Activated CD8-positive, alpha-beta T cell treated with anti-CD3 and anti-CD28 coated beads, Interleukin-2, amount 10 ng/mL, durations not matched to agents 7 days and 5 days (primary cell): ENCODE measurements around the gene PPL. TPM values are rescaled to one million over a fixed set of nuclear protein-coding genes. Genes with fewer than 3 reads are reported as not detected.

Source experiments
- ATAC-seq: fragments of 150-1000 bp; cut with Tn5 transposase; one replicate; pipeline ENCODE4 v1.10.0; 2021; ENCODE audit warnings: moderate library complexity
- CTCF ChIA-PET: fragments of 350-600 bp; sonication (Branson Sonifier 250); formaldehyde crosslinking; loops from one replicate; lab custom pipeline; 2021; ENCODE audit warnings: antibody characterized with exemption; lab: Charles Lee
- POLR2A ChIA-PET: fragments of 350-600 bp; sonication (Branson Sonifier 250); formaldehyde crosslinking; loops from one replicate; lab custom pipeline; 2021; ENCODE audit warnings: antibody characterized with exemption; lab: Charles Lee
- DNase-seq: peaks from one replicate; pipeline ENCODE4 v3.0.0-alpha.2; 2020
- H3K27ac Mint-ChIP-seq: one replicate; pipeline ENCODE4 v1.8.0; 2021; ENCODE audit warnings: mild to moderate bottlenecking, mixed read lengths
- H3K27me3 Mint-ChIP-seq: one replicate; pipeline ENCODE4 v1.8.0; 2021; ENCODE audit warnings: low read depth, mixed read lengths
- H3K36me3 Mint-ChIP-seq: one replicate; pipeline ENCODE4 v1.8.0; 2021; ENCODE audit warnings: low read depth, mixed read lengths
- H3K4me1 Mint-ChIP-seq: one replicate; pipeline ENCODE4 v1.8.0; 2021; ENCODE audit warnings: low read depth, mixed read lengths
- H3K4me3 Mint-ChIP-seq: one replicate; pipeline ENCODE4 v1.8.0; 2021; ENCODE audit warnings: mild to moderate bottlenecking, mixed read lengths
- H3K9me3 Mint-ChIP-seq: one replicate; pipeline ENCODE4 v1.8.0; 2022; ENCODE audit warnings: mixed read lengths; ENCODE audit not compliant: insufficient read depth
- total RNA-seq, 2 experiments: library from RNA; stranded (reverse); gene quantifications; one replicate each; pipeline ENCODE4 v1.2.3, GENCODE V29; 2021

The PPL gene
- total RNA-seq, 2 experiments from 2014 or later = not detected

DNA sequence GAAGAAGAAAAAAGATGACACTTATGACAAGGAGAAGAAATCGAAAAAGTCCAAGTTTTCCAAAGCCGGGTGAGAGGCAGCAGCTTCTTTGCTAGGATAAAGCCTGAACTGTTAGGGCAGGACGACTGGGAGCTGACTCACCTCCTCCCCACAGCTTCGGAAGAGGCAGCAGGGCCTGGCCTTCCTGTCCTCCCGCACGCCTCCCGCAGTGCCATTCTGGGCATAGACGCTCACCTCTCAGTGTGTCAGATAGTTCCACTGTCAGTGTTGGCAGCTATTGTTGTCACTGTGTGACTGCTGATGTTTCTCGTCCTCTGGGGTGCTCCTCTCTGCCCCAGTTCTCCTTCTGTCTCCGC lies 77.1 kb downstream of the PPL start:
- Mint-ChIP-seq H3K27me3 (no peaks in the 10 kb centered on the region), H3K4me3 (no peak overlapping the region), H3K36me3 (peaks cover 59% of the 10 kb centered on the region), H3K4me1 (peaks cover 6% of the 10 kb centered on the region), H3K27ac (no peak overlapping the region), H3K9me3 (no peaks in the 10 kb centered on the region)
- no peak for DNase-seq
- no peak for ATAC-seq
- ChIA-PET POLR2A (no interaction called here), CTCF (no interaction called here)

DNA sequence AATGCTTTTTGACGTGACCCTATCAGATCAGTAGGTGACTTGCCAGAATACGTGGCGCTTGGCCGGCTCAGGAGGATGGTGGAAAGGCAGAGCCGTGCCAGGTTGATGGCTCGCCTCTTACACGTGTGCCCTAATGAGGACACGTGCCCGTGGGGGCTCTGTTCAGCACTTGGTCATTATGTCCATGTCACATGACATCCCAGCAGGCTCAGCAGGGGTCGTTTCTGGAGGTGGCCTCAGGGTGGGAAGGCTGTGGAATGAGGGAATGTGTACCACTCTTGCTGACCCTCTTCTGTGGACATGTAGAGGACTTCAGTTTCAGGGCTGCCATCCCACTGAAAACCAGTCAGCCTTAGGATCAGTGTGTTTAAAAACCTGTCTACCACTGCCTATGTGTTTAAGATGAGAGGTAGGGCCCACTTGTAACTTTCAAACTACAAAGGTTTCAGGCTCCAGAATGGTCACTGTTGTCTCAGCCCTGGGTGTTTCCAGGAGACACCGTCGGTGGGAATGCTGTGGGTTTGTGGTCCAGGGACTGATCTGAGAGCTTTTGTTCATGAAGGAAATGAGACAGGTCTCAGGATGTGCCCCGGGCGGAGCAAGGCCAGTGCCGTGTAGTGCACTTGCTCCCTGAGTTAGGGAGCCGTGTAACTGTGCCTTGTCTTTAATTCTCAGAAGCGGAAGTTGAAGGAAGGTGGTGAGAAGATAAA lies 77.6 kb downstream of the PPL start:
- Mint-ChIP-seq H3K4me1 (peaks cover 6% of the 10 kb centered on the region), H3K36me3 (peaks cover 62% of the 10 kb centered on the region), H3K4me3 (no peak overlapping the region), H3K27me3 (no peaks in the 10 kb centered on the region), H3K9me3 (no peaks in the 10 kb centered on the region), H3K27ac (no peak overlapping the region)
- ChIA-PET POLR2A (interaction anchor here (1.2 kb wide), 1 partner anchor 12 kb away, joined by 4 read pairs; the partner anchor contains the start of genes GLYR1 and UBN1), CTCF (no interaction called here)
- DNase-seq (no peak), ATAC-seq (no peak)

DNA sequence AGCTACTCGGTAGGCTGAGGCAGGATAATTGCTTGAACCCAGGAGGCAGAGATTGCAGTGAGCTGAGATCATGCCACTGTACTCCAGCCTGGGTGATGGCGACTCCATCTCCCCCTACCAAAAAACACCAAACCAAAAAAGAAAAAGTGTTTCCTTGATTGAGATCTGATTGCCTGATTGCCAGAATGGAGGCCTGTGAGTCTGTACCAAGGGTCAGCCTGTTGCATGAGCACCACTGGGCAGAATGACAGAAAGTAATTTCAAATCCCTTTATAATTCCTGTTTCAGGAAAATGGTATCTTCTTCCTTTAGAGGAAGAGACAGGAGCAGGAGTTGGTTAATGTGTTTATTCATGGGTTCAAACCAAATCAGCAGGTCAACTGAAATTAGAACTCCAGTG lies 81.1 kb downstream of the PPL start:
- H3K27ac Mint-ChIP-seq = no peak overlapping the region
- H3K4me3 Mint-ChIP-seq = no peak overlapping the region

DNA sequence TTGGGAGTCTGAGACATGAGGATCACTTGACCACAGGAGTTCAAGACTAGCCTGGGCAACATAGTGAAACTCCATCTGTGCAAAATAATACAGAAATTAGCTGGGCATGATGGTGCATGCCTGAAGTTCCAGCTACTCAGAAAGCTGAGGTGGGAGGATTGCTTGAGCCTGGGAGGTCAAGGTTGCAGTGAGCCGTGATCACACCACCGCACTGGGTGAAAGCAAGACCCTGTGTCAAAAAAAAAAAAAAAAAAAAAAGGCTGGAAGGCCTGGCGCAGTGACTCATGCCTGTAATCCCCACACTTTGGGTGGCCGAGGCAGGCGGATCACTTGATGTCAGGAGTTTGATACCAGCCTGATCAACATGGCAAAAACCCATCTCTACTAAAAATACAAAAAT lies 81.6 kb downstream of the PPL start:
- DNase-seq (no peak), ATAC-seq (no peak)
- ChIA-PET CTCF (no interaction called here), POLR2A (no interaction called here)
- H3K9me3 Mint-ChIP-seq = no peaks in the 10 kb centered on the region
- H3K27me3 Mint-ChIP-seq = no peaks in the 10 kb centered on the region
- H3K36me3 Mint-ChIP-seq = peaks cover 52% of the 10 kb centered on the region
- H3K27ac Mint-ChIP-seq = no peak overlapping the region
- H3K4me1 Mint-ChIP-seq = peaks cover 12% of the 10 kb centered on the region
- no peak overlapping the region for H3K4me3 Mint-ChIP-seq

More for the DNA sequence above, 81.1 kb downstream of the PPL start:
- Mint-ChIP-seq H3K36me3 (peaks cover 56% of the 10 kb centered on the region), H3K9me3 (no peaks in the 10 kb centered on the region), H3K4me1 (peaks cover 9% of the 10 kb centered on the region), H3K27me3 (no peaks in the 10 kb centered on the region)
- POLR2A ChIA-PET = interaction anchor here (1.2 kb wide), 1 partner anchor 9 kb away, joined by 3 read pairs; no protein-coding TSS in a partner anchor
- DNase-seq (no peak), ATAC-seq (no peak)
- CTCF ChIA-PET = no interaction called here

DNA sequence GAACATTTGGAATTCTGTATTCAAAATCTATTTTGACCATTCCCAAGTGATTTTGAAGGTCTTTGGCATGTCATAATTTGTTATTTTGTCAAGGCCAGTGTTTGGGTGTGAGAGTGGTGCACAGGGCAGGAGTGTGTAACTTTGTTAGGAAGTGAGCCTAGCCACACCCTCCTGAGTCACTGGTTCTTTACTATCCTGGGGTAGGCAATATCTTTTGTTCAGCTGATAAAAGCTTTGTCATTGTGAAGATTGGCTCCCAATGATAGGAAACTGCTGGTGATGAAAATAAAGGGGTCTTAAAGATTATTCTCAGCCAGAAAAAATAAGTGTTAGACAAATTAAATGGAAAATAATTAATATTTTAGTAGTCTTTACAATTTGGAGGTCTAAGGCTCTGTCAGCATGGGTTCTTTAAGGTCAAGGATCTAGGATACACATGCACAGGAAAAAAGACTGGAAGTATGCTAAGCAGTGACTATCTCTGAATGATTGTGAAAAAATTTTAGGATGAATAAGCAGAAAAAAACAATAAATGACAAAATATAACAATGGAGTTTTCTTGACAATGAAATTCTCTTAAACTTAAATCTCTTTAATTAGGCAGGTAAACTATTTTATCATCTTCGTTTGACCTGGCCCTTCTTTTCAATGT lies 84.6 kb downstream of the PPL start:
- peaks cover 34% of the 10 kb centered on the region for H3K4me1 Mint-ChIP-seq
- no peak overlapping the region for H3K27ac Mint-ChIP-seq
- POLR2A ChIA-PET = no interaction called here
- H3K9me3 Mint-ChIP-seq = no peaks in the 10 kb centered on the region
- no peak overlapping the region for H3K4me3 Mint-ChIP-seq
- H3K36me3 Mint-ChIP-seq = peaks cover 34% of the 10 kb centered on the region
- no peak for ATAC-seq
- no peak for DNase-seq
- CTCF ChIA-PET = no interaction called here
- H3K27me3 Mint-ChIP-seq = no peaks in the 10 kb centered on the region

DNA sequence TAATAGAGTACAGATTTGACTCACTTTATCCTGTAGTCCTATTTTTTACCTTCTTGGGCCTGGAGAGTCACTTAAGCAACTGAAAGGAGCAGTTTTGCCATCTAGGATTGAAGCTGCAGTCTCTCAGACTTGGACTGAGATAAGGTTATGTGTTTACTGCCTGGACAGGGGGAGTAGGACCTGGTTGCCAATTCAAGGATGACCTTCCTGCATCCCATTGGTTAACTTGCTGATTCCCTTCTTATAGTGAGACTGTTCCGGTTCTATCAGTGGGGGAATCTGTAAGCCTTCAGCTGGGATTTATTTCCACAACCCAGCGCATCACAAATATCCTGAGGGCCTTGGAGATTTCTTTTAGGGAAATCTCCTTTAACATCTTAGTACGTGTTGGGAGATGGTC lies 86.7 kb downstream of the PPL start:
- ChIA-PET POLR2A (no interaction called here), CTCF (no interaction called here)
- Mint-ChIP-seq H3K4me3 (no peak overlapping the region), H3K27me3 (no peaks in the 10 kb centered on the region), H3K4me1 (peaks cover 46% of the 10 kb centered on the region), H3K27ac (no peak overlapping the region), H3K9me3 (no peaks in the 10 kb centered on the region), H3K36me3 (peaks cover 38% of the 10 kb centered on the region)
- no peak for ATAC-seq
- no peak for DNase-seq

DNA sequence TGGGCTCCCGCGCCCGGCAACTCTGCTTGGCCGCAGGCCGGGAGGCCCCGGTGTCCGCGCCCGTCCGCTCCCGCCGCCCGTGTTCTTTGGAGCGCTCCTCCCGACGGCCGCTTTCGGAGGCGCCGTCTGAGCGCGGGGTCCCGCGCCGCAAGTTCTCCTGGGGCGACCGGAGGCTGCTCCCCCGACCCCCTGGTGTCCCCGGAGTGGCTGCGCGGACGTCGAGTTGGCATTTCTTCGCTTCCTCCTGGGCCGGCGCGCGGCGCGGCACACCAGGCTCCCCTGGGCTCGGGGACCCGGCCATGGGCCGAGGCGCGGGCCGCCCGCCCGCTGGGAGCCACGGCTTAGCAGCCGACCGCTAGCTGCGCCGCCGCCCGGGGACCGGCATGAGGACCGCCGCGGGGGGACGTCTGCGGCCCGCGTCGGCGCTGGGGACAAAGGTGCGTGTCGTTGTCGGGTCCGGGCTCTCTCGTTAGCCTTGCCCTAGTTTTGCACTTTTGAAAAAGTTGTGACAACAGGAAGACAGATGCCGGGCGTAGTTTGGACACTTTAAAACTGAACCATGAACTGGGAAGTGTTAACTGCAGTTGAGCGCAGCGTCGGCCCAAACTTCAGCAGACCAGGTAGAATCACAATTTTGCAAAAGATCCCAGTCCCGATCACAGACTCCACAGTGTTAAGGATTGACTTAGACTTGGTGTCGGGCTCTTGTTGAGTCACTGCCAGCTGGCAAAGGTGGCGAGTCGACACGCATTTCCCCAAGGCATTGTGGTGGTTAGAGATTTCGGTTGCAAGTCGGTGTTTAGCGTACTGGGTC lies 89.0 kb downstream of the PPL start:
- peak overlapping the region; percentile 83 for H3K27ac Mint-ChIP-seq
- CTCF ChIA-PET = interaction anchor here (3.1 kb wide), 1 partner anchor 14 kb away, joined by 10 read pairs; no protein-coding TSS in a partner anchor
- POLR2A ChIA-PET = interaction anchor here (0.6 to 2.0 kb wide), 8 partner anchors 10 to 1770 kb away, joined by 3 to 6 read pairs (median 4); partner anchors contain the start of genes ANKS3, DNAAF8 and ROGDI
- peak overlapping the region; percentile 82 for H3K4me3 Mint-ChIP-seq
- peak; percentile 24 for ATAC-seq
- peaks cover 51% of the 10 kb centered on the region for H3K4me1 Mint-ChIP-seq
- peak; percentile 48 for DNase-seq
- peaks cover 37% of the 10 kb centered on the region for H3K36me3 Mint-ChIP-seq
- H3K27me3 Mint-ChIP-seq = no peaks in the 10 kb centered on the region
- H3K9me3 Mint-ChIP-seq = no peaks in the 10 kb centered on the region

DNA sequence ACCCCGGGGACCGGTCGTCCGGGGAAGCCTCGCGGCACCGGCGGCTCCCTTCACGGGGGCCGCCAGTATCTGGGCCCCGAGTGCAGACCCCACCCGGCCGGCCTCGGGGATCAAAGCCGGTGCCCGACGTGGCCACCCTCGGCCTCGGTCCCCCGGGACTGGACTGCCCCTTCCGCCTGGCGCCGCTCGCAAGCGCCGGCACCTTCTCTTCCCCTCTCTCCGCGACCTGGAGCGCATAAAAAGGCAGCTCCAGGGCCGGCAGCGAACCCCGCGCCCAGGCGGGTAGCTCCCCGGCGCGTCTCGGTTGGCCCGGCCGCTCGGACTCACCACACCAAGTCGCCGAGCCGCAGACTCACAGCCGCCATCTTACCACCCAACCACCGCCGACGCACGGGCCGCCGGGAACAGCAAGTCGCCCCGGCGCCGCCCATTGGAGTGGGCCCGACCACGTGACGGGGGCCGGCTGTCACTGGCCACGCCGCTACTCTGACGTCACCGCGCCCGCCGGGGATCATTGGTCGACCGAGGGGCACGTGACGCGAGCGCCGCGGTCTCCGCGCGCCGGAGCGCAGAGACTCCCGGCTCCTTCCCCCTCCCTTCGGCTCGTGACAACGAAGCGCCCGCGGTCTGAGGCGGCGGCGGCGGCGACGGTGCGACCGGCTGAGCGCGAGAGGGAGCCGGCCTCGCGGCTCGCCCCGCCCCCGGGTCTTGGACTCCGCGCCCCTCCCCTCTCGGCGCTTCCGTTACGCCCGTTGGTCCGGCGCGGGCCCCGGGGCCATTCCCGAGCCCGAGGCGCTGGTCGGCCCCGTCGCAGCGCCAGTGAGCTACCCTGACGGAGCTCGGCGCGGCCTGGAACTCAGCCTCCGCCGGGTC lies 89.8 kb downstream of the PPL start, which contains the start of the genes GLYR1 and UBN1:
TSS of gene GLYR1 (minus strand) at position 388 of the 873 bp plus-strand sequence. CDS start at position 365, 23 bp downstream.
TSS of gene UBN1 (plus strand) at position 581 of the 873 bp plus-strand sequence. CDS start 5,437 bp downstream, outside the sequence.
- Mint-ChIP-seq H3K36me3 (peaks cover 40% of the 10 kb centered on the region), H3K27me3 (no peaks in the 10 kb centered on the region), H3K4me1 (peaks cover 49% of the 10 kb centered on the region), H3K9me3 (no peaks in the 10 kb centered on the region), H3K27ac (peak within 1 kb of the TSS; percentile 94), H3K4me3 (peak within 1 kb of the TSS; percentile 91)
- DNase-seq (peak; percentile 99), ATAC-seq (peak; percentile 92)
- CTCF ChIA-PET = interaction anchor here (0.9 to 3.1 kb wide), 2 partner anchors 15 to 79 kb away, joined by 4 to 10 read pairs; no protein-coding TSS in a partner anchor
- POLR2A ChIA-PET = interaction anchor here (0.6 to 2.0 kb wide), 11 partner anchors 9 to 1769 kb away, joined by 3 to 8 read pairs (median 4); partner anchors contain the start of genes ANKS3, CREBBP, DNAAF8 and ROGDI

DNA sequence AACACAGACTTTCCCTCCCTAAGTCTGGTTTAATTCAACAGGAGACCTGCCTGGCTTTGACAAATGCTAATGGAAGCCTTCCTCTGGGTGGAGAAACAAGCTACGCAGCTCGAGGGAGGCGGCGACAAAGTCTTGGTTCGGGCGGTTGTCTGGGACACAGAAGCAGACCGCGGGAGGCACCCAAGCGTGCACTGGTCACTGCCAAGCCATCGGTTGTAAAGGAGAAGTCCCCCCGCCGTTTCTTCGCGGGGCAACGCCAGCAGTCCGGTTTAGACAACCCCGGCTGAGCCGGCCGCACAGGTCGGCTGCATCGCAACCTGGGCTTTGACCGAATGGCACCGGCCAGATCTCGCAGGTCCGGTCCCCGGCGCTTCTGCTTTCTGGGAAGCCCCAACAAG lies 90.4 kb downstream of the PPL start:
- Mint-ChIP-seq H3K9me3 (no peaks in the 10 kb centered on the region), H3K4me1 (peaks cover 46% of the 10 kb centered on the region), H3K27me3 (no peaks in the 10 kb centered on the region), H3K27ac (peak overlapping the region; percentile 92), H3K4me3 (peak overlapping the region; percentile 91), H3K36me3 (peaks cover 44% of the 10 kb centered on the region)
- DNase-seq (peak; percentile 44), ATAC-seq (no peak)
- CTCF ChIA-PET = interaction anchor here (0.9 to 3.1 kb wide), 2 partner anchors 16 to 78 kb away, joined by 4 to 10 read pairs; no protein-coding TSS in a partner anchor
- POLR2A ChIA-PET = interaction anchor here (0.6 to 2.0 kb wide), 5 partner anchors 10 to 966 kb away, joined by 3 to 8 read pairs (median 5); partner anchors contain the start of genes CREBBP and ROGDI

DNA sequence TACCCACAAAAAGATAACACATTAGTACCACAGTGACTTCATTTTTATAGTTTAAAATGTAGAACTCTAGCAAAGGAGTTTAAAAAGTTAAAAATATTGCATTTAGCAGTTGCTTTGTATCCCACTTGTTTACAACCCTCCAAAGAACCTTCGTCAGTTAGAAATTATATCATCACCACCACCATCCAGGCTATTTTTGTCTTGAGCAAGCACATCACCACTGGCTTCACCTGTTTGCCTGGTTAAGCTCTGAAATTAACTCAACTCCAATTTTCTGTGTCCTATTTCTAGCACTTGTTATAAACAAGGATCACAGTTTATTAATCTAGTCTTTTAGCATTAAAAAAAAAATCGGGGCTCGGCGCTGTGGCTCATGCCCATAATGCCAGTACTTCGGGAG lies 96.0 kb downstream of the PPL start:
- ChIA-PET POLR2A (no interaction called here), CTCF (no interaction called here)
- Mint-ChIP-seq H3K4me1 (peaks cover 13% of the 10 kb centered on the region), H3K9me3 (no peaks in the 10 kb centered on the region), H3K27ac (no peak overlapping the region), H3K27me3 (no peaks in the 10 kb centered on the region), H3K36me3 (peaks cover 75% of the 10 kb centered on the region), H3K4me3 (no peak overlapping the region)
- ATAC-seq = no peak
- no peak for DNase-seq
